K562 (cell line): Measurements from ENCODE around the gene VSTM5. TPM values are rescaled to one million over a fixed set of nuclear protein-coding genes. Genes with fewer than 3 reads are reported as not detected.

Experiments used
- ATAC-seq: fragments of 200-7000 bp; cut with Tn5 transposase; 3 replicates; pipeline ENCODE4 v1.9.1; 2020; ENCODE audit warnings: moderate library complexity
- BruUV-seq: library from RNA; stranded (reverse); fragments of 400-500 nt; replicated peaks from 2 replicates; lab custom pipeline; 2021; lab: Mats Ljungman, UMichigan
- CTCF ChIA-PET: fragments of 300-600 bp; formaldehyde crosslinking; extraction: SDS; loops from one replicate; lab custom pipeline; 2021; ENCODE audit warnings: low intra/inter-chr PET ratio; lab: Yijun Ruan, JAX
- POLR2A ChIA-PET: fragments of 300-600, 350-650 bp; sonication (Branson Sonifier 250); formaldehyde crosslinking; extraction: SDS; loops from one replicate; lab custom pipeline; 2021; ENCODE audit warnings: antibody characterized with exemption, inconsistent platforms; lab: Yijun Ruan, JAX
- DNase-seq, 4 experiments: peaks; one replicate each; pipeline versions ENCODE4 v3.0.0 to v3.0.0-alpha.2; 2011 to 2018; ENCODE audit warnings: low spot score in 3 of 4, mixed read lengths in 3 of 4; ENCODE audit errors: extremely low read depth in 1 of 4
- FAIRE-seq: peaks from 2 replicates; lab custom pipeline; 2011; peaks lifted over from hg19 to GRCh38; lab: Jason Lieb, UNC
- H2AFZ ChIP-seq: 2 replicates; pipeline ENCODE4 v1.6.0; 2011; ENCODE audit warnings: low read depth, low read length, control low read depth, inconsistent platforms
- H3K27ac ChIP-seq: fragments of 200-600 bp; 3 replicates; pipeline ENCODE4 v1.8.0; 2011; ENCODE audit warnings: low read depth, mild to moderate bottlenecking, control low read depth, inconsistent platforms, low read length, moderate library complexity, mixed read lengths; ENCODE audit errors: extremely low read depth
- H3K27me3 ChIP-seq, 2 experiments: fragments of 300-600 bp in 1 of 2; 2 replicates in 1 of 2; 3 replicates in 1 of 2; pipeline versions ENCODE4 v1.6.0 to v1.8.0; 2011; ENCODE audit warnings: inconsistent platforms in 2 of 2, low read length in 2 of 2, mild to moderate bottlenecking in 1 of 2, mixed read lengths in 1 of 2, moderate library complexity in 1 of 2; ENCODE audit not compliant: control insufficient read depth in 2 of 2, insufficient read depth in 2 of 2
- H3K36me3 ChIP-seq: fragments of 300-600 bp; 3 replicates; pipeline ENCODE4 v1.8.0; 2011; ENCODE audit warnings: mild to moderate bottlenecking, low read length, inconsistent platforms; ENCODE audit not compliant: control insufficient read depth, insufficient read depth
- H3K4me1 ChIP-seq, 2 experiments: fragments of 200-600 bp in 1 of 2; replicated peaks in 1 of 2; 2 replicates in 1 of 2; 3 replicates in 1 of 2; pipeline versions ENCODE4 v1.5.1 to v1.8.0; 2011; ENCODE audit warnings: inconsistent platforms in 2 of 2, low read length in 2 of 2, mild to moderate bottlenecking in 1 of 2, mixed read lengths in 1 of 2, moderate library complexity in 1 of 2; ENCODE audit not compliant: control insufficient read depth in 2 of 2, insufficient read depth in 2 of 2
- H3K4me2 ChIP-seq: 2 replicates; pipeline ENCODE4 v1.6.1; 2011; ENCODE audit warnings: low read length, control low read depth, inconsistent platforms, mixed read lengths; ENCODE audit not compliant: insufficient read depth
- H3K4me3 ChIP-seq: fragments of 200-600 bp; sonication (generic), shearing (Covaris generic); 2 replicates; pipeline ENCODE4 v1.5.1; 2016; ENCODE audit warnings: control low read depth, inconsistent platforms
- H3K79me2 ChIP-seq: fragments of 200-600 bp; 3 replicates; pipeline ENCODE4 v1.8.0; 2011; ENCODE audit warnings: low read length, inconsistent platforms; ENCODE audit not compliant: control insufficient read depth, insufficient read depth
- H3K9ac ChIP-seq, 2 experiments: 2 replicates each; pipeline versions ENCODE4 v1.6.0 to v1.6.1; 2011; ENCODE audit warnings: low read depth in 2 of 2, low read length in 2 of 2, control low read depth in 1 of 2, inconsistent platforms in 1 of 2, mild to moderate bottlenecking in 1 of 2, mixed read lengths in 1 of 2; ENCODE audit not compliant: insufficient read depth in 1 of 2
- H3K9me1 ChIP-seq: one replicate; pipeline ENCODE4 v1.6.0; 2011; ENCODE audit warnings: inconsistent platforms, mild to moderate bottlenecking, low read length, moderate library complexity; ENCODE audit not compliant: control insufficient read depth, insufficient read depth
- H3K9me3 ChIP-seq: replicated peaks from 2 replicates; pipeline ENCODE4 v1.5.1; 2011; ENCODE audit warnings: low read depth, low read length, inconsistent platforms; ENCODE audit not compliant: control insufficient read depth, insufficient read depth
- H4K20me1 ChIP-seq: replicated peaks from 2 replicates; pipeline ENCODE4 v1.6.1; 2011; ENCODE audit warnings: low read length, inconsistent platforms, mixed read lengths; ENCODE audit not compliant: control insufficient read depth, insufficient read depth
- BCOR ChIP-seq: fragments of 450-650 bp; IDR thresholded peaks from 2 replicates; pipeline ENCODE4 v1.6.1; 2016
- CHD7 ChIP-seq: fragments of 200-600 bp; sonication (generic); IDR thresholded peaks from one replicate; pipeline ENCODE4 v1.6.1; 2012; ENCODE audit warnings: mild to moderate bottlenecking, low read depth, low read length, inconsistent platforms
- STAG1 ChIP-seq: sonication (generic); formaldehyde crosslinking; IDR thresholded peaks from 2 replicates; pipeline ENCODE4 v1.5.0; 2020; ENCODE audit warnings: missing genetic modification reagents, borderline replicate concordance
- TAF9B ChIP-seq: fragments of 450-650 bp; IDR thresholded peaks from 2 replicates; pipeline ENCODE4 v1.6.1; 2018; ENCODE audit warnings: mild to moderate bottlenecking; ENCODE audit not compliant: partially characterized antibody
- TFAM ChIP-seq: fragments of 250-450 bp; sonication (Bioruptor Pico); conservative IDR thresholded peaks from 2 replicates; pipeline ENCODE4 v1.5.0; 2021; ENCODE audit warnings: mild to moderate bottlenecking, moderate library complexity
- ZNF134 ChIP-seq: fragments of 250-450 bp; sonication (Bioruptor Pico); conservative IDR thresholded peaks from 2 replicates; pipeline ENCODE4 v1.4.0; 2020
- ZNF217 ChIP-seq: sonication (generic); formaldehyde crosslinking; IDR thresholded peaks from 2 replicates; pipeline ENCODE4 v1.8.0; 2022; ENCODE audit warnings: mild to moderate bottlenecking, missing genetic modification reagents
- ZNF263 ChIP-seq: sonication (generic); formaldehyde crosslinking; IDR thresholded peaks from 2 replicates; pipeline ENCODE4 v1.8.0; 2022; ENCODE audit warnings: mild to moderate bottlenecking, missing genetic modification reagents, borderline replicate concordance
- ZNF707 ChIP-seq: fragments of 250-450 bp; sonication (Bioruptor Pico); conservative IDR thresholded peaks from 2 replicates; pipeline ENCODE4 v1.8.0; 2022; ENCODE audit warnings: inconsistent platforms, mild to moderate bottlenecking, moderate library complexity
- WGBS: fragments of 100-300 bp; shearing (Covaris generic); methylation state at CpG from one replicate; pipeline ENCODE4 v1.1.6; 2016; ENCODE audit warnings: low coverage, mixed read lengths; ENCODE audit not compliant: insufficient coverage; ENCODE audit errors: missing lambda C conversion rate; 5-methylcytosine and 5-hydroxymethylcytosine counted together
- in situ Hi-C: fragments of 300-500 bp; cut with MboI; formaldehyde crosslinking; loops from 4 replicates; pipeline ENCODE4 v1.15.0; 2018; ENCODE audit warnings: inconsistent platforms, mixed read lengths
- intact Hi-C: fragments of 100-400 bp; cut with micrococcal nuclease; formaldehyde crosslinking; loops from 2 replicates; pipeline ENCODE4 v1.14.2; 2022
- polyA plus RNA-seq, 8 experiments: library from polyadenylated mRNA; depleted of rRNA in 4 of 8; stranded (reverse) in 5 of 8; unstranded in 3 of 8; fragments of >200 nt; fragmentation: Nextera tagmentation in 2 of 8; fragmentation: Illumina TruSeq in 1 of 8; extraction: Ambion mirVana in 2 of 8; extraction: Trizol in 1 of 8; gene quantifications; 2 replicates each; pipeline versions ENCODE4 v1.2.1 to v1.2.3, GENCODE V29; 2011 to 2014; ENCODE audit warnings: inconsistent platforms in 1 of 8, missing spikeins in 1 of 8
- total RNA-seq, 7 experiments: library from RNA; depleted of rRNA in 6 of 7; stranded (reverse); fragments of >200 nt in 6 of 7; fragmentation: Illumina TruSeq in 2 of 7; extraction: Trizol in 2 of 7; gene quantifications; 2 replicates each; pipeline versions ENCODE4 v1.2.1 to v1.2.3, GENCODE V29; 2011 to 2021; ENCODE audit warnings: low replicate concordance in 1 of 7

The VSTM5 gene
- total and polyA plus RNA-seq, 9 of the 15 experiments (the other 6 are each of a cell fraction or from before 2014, with no cell fraction given) = 0.01 TPM; not detected in 8

- Histone ChIP-seq H3K79me2 (no peaks in the 10 kb centered on the region), H3K4me2 (no peak overlapping the region), H3K27me3 (no peaks in the 10 kb centered on the region), H4K20me1 (no peaks in the 10 kb centered on the region), H3K9ac (no peak overlapping the region), H3K9me1 (no peaks in the 10 kb centered on the region), H3K27ac (no peak overlapping the region), H2AFZ (no peak overlapping the region), H3K36me3 (peaks cover 50% of the 10 kb centered on the region), H3K9me3 (no peaks in the 10 kb centered on the region), H3K4me1 (no peaks in the 10 kb centered on the region), H3K4me3 (no peak overlapping the region)
- BruUV-seq = no TSS peak
- WGBS = 73% methylated on average over 6 of the region's 6 CpGs
- POLR2A ChIA-PET = interaction anchor here (0.6 kb wide), 1 partner anchor 13 kb away, joined by 3 read pairs; no protein-coding TSS in a partner anchor
- FAIRE-seq (no peak), ATAC-seq (no peak), DNase-seq (no peak)
- in situ Hi-C loops (no loop called here), intact Hi-C loops (no loop called here)
- CTCF ChIA-PET = no interaction called here
- no peak for TF ChIP-seq TFAM (CRISPR knock-in tag)
- no peak for TF ChIP-seq ZNF263 (CRISPR knock-in tag)
- no peak for TF ChIP-seq BCOR
- TF ChIP-seq STAG1 = no peak
- no peak for TF ChIP-seq CHD7
- no peak for TF ChIP-seq TAF9B
- TF ChIP-seq ZNF217 (CRISPR knock-in tag) = no peak
- TF ChIP-seq ZNF707 (CRISPR knock-in tag) = no peak
- TF ChIP-seq ZNF134 = no peak
Observed at GRCh38 chr11:93814966-93815633, 35.3 kb downstream of the VSTM5 start.
